Measurements from ENCODE around the gene CAMK1. TPM values are rescaled to one million over a fixed set of nuclear protein-coding genes. Genes with fewer than 3 reads are reported as not detected.

Gene CAMK1
- total RNA-seq, 1 experiment from 2014 or later, result 19.7 TPM

DNA sequence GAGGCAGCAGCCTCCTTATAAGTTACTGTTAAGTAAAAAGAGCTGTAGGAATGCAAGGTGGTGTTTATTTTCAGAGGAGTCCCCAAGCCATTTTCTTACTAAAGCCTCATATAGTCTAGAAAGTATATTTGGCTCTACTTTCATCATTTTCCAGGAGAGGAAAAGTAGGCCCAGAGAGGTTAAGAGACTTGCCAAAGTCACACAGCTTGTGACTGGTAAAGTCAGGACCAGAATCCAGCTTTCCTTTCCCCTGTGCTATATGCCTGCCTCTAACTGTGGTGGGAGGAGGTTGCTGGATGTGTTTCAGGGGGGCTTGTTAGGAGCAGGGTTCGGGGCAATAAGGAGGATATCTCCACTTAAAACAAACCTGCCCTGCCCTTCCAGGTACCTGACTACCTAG lies 27.2 kb downstream of the CAMK1 start:
- DNase-seq (ENCODE audit: low read depth, low spot score), result no peak
- peaks cover 11% of the 10 kb centered on the region; the same call in 1 of the 2 replicates for H3K79me2 ChIP-seq (ENCODE audit: insufficient read depth, low read length)
- TF ChIP-seq YY1 (IDR thresholded peaks at IDR 0.05; ENCODE audit: extremely low read depth, insufficient replicate concordance, low read depth, low read length) (no peak), POLR2AphosphoS5 (IDR thresholded peaks at IDR 0.05; ENCODE audit: low read depth, low read length) (no peak), POLR2A (IDR thresholded peaks at IDR 0.05; ENCODE audit: borderline replicate concordance, extremely low read depth, insufficient read depth, insufficient read length) (no peak), SRF (IDR thresholded peaks at IDR 0.05; ENCODE audit: low read depth) (no peak), FOSL1 (IDR thresholded peaks at IDR 0.05; ENCODE audit: low read depth) (no peak), JUND (IDR thresholded peaks at IDR 0.05) (no peak), CEBPB (IDR thresholded peaks at IDR 0.05; ENCODE audit: low read depth) (no peak), ELF1 (IDR thresholded peaks at IDR 0.05; ENCODE audit: borderline replicate concordance, low read depth) (no peak), CBX3 (IDR thresholded peaks at IDR 0.05; ENCODE audit: low read depth) (no peak), TCF7L2 (IDR thresholded peaks at IDR 0.05; ENCODE audit: borderline replicate concordance, extremely low read depth, insufficient read depth, insufficient read length) (no peak)
- TF ChIP-seq, protein P1, sequence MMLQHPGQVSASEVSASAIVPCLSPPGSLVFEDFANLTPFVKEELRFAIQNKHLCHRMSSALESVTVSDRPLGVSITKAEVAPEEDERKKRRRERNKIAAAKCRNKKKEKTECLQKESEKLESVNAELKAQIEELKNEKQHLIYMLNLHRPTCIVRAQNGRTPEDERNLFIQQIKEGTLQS (IDR thresholded peaks at IDR 0.05), result no peak
- TF ChIP-seq, protein P2, sequence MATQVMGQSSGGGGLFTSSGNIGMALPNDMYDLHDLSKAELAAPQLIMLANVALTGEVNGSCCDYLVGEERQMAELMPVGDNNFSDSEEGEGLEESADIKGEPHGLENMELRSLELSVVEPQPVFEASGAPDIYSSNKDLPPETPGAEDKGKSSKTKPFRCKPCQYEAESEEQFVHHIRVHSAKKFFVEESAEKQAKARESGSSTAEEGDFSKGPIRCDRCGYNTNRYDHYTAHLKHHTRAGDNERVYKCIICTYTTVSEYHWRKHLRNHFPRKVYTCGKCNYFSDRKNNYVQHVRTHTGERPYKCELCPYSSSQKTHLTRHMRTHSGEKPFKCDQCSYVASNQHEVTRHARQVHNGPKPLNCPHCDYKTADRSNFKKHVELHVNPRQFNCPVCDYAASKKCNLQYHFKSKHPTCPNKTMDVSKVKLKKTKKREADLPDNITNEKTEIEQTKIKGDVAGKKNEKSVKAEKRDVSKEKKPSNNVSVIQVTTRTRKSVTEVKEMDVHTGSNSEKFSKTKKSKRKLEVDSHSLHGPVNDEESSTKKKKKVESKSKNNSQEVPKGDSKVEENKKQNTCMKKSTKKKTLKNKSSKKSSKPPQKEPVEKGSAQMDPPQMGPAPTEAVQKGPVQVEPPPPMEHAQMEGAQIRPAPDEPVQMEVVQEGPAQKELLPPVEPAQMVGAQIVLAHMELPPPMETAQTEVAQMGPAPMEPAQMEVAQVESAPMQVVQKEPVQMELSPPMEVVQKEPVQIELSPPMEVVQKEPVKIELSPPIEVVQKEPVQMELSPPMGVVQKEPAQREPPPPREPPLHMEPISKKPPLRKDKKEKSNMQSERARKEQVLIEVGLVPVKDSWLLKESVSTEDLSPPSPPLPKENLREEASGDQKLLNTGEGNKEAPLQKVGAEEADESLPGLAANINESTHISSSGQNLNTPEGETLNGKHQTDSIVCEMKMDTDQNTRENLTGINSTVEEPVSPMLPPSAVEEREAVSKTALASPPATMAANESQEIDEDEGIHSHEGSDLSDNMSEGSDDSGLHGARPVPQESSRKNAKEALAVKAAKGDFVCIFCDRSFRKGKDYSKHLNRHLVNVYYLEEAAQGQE (IDR thresholded peaks at IDR 0.05; ENCODE audit: low read depth), result no peak
- TF ChIP-seq, protein P3, sequence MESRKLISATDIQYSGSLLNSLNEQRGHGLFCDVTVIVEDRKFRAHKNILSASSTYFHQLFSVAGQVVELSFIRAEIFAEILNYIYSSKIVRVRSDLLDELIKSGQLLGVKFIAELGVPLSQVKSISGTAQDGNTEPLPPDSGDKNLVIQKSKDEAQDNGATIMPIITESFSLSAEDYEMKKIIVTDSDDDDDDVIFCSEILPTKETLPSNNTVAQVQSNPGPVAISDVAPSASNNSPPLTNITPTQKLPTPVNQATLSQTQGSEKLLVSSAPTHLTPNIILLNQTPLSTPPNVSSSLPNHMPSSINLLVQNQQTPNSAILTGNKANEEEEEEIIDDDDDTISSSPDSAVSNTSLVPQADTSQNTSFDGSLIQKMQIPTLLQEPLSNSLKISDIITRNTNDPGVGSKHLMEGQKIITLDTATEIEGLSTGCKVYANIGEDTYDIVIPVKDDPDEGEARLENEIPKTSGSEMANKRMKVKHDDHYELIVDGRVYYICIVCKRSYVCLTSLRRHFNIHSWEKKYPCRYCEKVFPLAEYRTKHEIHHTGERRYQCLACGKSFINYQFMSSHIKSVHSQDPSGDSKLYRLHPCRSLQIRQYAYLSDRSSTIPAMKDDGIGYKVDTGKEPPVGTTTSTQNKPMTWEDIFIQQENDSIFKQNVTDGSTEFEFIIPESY (IDR thresholded peaks at IDR 0.05; ENCODE audit: extremely low read depth, insufficient replicate concordance, low read length), result no peak
- no peaks in the 10 kb centered on the region for H3K4me1 ChIP-seq (ENCODE audit: control insufficient read depth in 1 of 2, insufficient read depth in 2 of 2, low read length in 2 of 2)
- no peak overlapping the region for H3K27ac ChIP-seq (ENCODE audit: low read depth, low read length)
- no peaks in the 10 kb centered on the region for H4K20me1 ChIP-seq (ENCODE audit: insufficient read depth)
- no peak for ATAC-seq
- H2AFZ ChIP-seq (ENCODE audit: low read depth, low read length, poor library complexity, severe bottlenecking), result no peak overlapping the region
- no TSS peak for BruUV-seq (replicated peaks)
- CTCF ChIA-PET, result no interaction called here
- RAD21 ChIA-PET (ENCODE audit: low non-redundant PET in 1 of 2, low total read pairs in 2 of 2, uncharacterized antibody in 2 of 2, unreplicated experiment in 2 of 2), result no interaction called here
- POLR2A ChIA-PET, result no interaction called here
- no peak overlapping the region for H3K9ac ChIP-seq (ENCODE audit: low read length)
- H3K27me3 ChIP-seq (ENCODE audit: insufficient read depth, low read length), result no peaks in the 10 kb centered on the region
- peaks cover 77 to 92% of the 10 kb centered on the region in 2 experiments; a peak in 3 of 4 replicates for H3K36me3 ChIP-seq (ENCODE audit: control insufficient read depth in 1 of 2, insufficient read depth in 2 of 2, low read length in 2 of 2)
- H3K4me2 ChIP-seq (ENCODE audit: low read length), result no peak overlapping the region
- no peaks in the 10 kb centered on the region for H3K9me3 ChIP-seq (ENCODE audit: control insufficient read depth in 1 of 2, insufficient read depth in 1 of 2, low read depth in 1 of 2, low read length in 2 of 2)
- H3K9me2 ChIP-seq (ENCODE audit: insufficient read depth), result no peaks in the 10 kb centered on the region
- intact Hi-C loops (cut with micrococcal nuclease), result no loop called here
- H3K4me3 ChIP-seq (replicated peaks in 1 of 2; ENCODE audit: low read depth in 1 of 2, low read length in 2 of 2), result no peak overlapping the region
